HG03378 (cell line): ENCODE results near the gene HNRNPL.

ENCODE experiments used
- ATAC-seq: cut with Tn5 transposase; IDR thresholded peaks from one replicate; pipeline ENCODE4 v1.9.1; 2021; ENCODE audit warnings: mild to moderate bottlenecking, moderate library complexity; ENCODE audit not compliant: unreplicated experiment

HNRNPL gene

GRCh38 chr19:38846097-38846496, 3.7 kb downstream of the HNRNPL start:
- no peak for ATAC-seq

GRCh38 chr19:38845374-38846024, 4.3 kb downstream of the HNRNPL start:
- no peak for ATAC-seq

- ATAC-seq = no peak
Measured at GRCh38 chr19:38844093-38844686, 5.6 kb downstream of the HNRNPL start.

GRCh38 chr19:38843175-38843758, 6.5 kb downstream of the HNRNPL start:
- ATAC-seq = no peak

GRCh38 chr19:38842439-38843174, 7.2 kb downstream of the HNRNPL start:
- no peak for ATAC-seq

- no peak for ATAC-seq
Measured at GRCh38 chr19:38841787-38842438, 7.9 kb downstream of the HNRNPL start.

GRCh38 chr19:38841180-38841766, 8.5 kb downstream of the HNRNPL start:
- ATAC-seq = no peak

GRCh38 chr19:38840583-38840968, 9.2 kb downstream of the HNRNPL start:
- ATAC-seq = no peak

- ATAC-seq = no peak
Measured at GRCh38 chr19:38839816-38840582, 9.8 kb downstream of the HNRNPL start.

- no peak for ATAC-seq
Measured at GRCh38 chr19:38838986-38839761, 10.6 kb downstream of the HNRNPL start.

- ATAC-seq = no peak
Measured at GRCh38 chr19:38838208-38838985, 11.4 kb downstream of the HNRNPL start.

- ATAC-seq = no peak
Measured at GRCh38 chr19:38837656-38838121, 12.1 kb downstream of the HNRNPL start.

- no peak for ATAC-seq
Measured at GRCh38 chr19:38836983-38837626, 12.7 kb downstream of the HNRNPL start.

- no peak for ATAC-seq
Measured at GRCh38 chr19:38836159-38836982, 13.4 kb downstream of the HNRNPL start.

- no peak for ATAC-seq
Measured at GRCh38 chr19:38834590-38834989, 15.2 kb downstream of the HNRNPL start.

GRCh38 chr19:38834104-38834490, 15.7 kb downstream of the HNRNPL start:
- ATAC-seq = no peak

- no peak for ATAC-seq
Measured at GRCh38 chr19:38833092-38833425, 16.7 kb downstream of the HNRNPL start.
